Activated CD4-positive, alpha-beta T cell treated with anti-CD3 and anti-CD28 coated beads, Interleukin-2, amount 50 U/mL, for 1 hour (primary cell): ENCODE measurements around the gene SMOC2.
"Not testable (repeated sequence)": the region's sequence is repeated elsewhere in the genome, so short reads cannot be mapped to it uniquely, and the experiment has no call there.

Experiments used
- DNase-seq: peaks from one replicate; pipeline ENCODE4 v3.0.0-alpha.2; 2020

Gene SMOC2

GRCh38 chr6:168609026-168609685 lies 168.2 kb downstream of the SMOC2 start:
- DNase-seq: no peak

GRCh38 chr6:168609914-168610490 lies 169.0 kb downstream of the SMOC2 start:
- no peak for DNase-seq

- not testable (repeated sequence) for DNase-seq
Observed at GRCh38 chr6:168610966-168611365, 170.0 kb downstream of the SMOC2 start.

- DNase-seq: no peak
Observed at GRCh38 chr6:168611691-168612090, 170.7 kb downstream of the SMOC2 start.

GRCh38 chr6:168612586-168612985 lies 171.6 kb downstream of the SMOC2 start:
- DNase-seq: no peak

GRCh38 chr6:168615837-168616236 lies 174.9 kb downstream of the SMOC2 start:
- no peak for DNase-seq

- no peak for DNase-seq
Observed at GRCh38 chr6:168616816-168617765, 176.1 kb downstream of the SMOC2 start.

GRCh38 chr6:168618546-168619315 lies 177.7 kb downstream of the SMOC2 start:
- DNase-seq: no peak

GRCh38 chr6:168619560-168620314 lies 178.8 kb downstream of the SMOC2 start:
- DNase-seq: no peak

- DNase-seq: no peak
Observed at GRCh38 chr6:168620578-168620977, 179.6 kb downstream of the SMOC2 start.

GRCh38 chr6:168623736-168624135 lies 182.8 kb downstream of the SMOC2 start:
- DNase-seq: no peak

- DNase-seq: no peak
Observed at GRCh38 chr6:168624540-168624939, 183.6 kb downstream of the SMOC2 start.

GRCh38 chr6:168624948-168625347 lies 184.0 kb downstream of the SMOC2 start:
- DNase-seq: no peak

GRCh38 chr6:168625602-168626001 lies 184.6 kb downstream of the SMOC2 start:
- no peak for DNase-seq

- no peak for DNase-seq
Observed at GRCh38 chr6:168626046-168626602, 185.1 kb downstream of the SMOC2 start.

- DNase-seq: no peak
Observed at GRCh38 chr6:168627506-168628175, 186.7 kb downstream of the SMOC2 start.

GRCh38 chr6:168628176-168628553 lies 187.2 kb downstream of the SMOC2 start:
- no peak for DNase-seq

- no peak for DNase-seq
Observed at GRCh38 chr6:168628732-168629245, 187.8 kb downstream of the SMOC2 start.

- no peak for DNase-seq
Observed at GRCh38 chr6:168631564-168631963, 190.6 kb downstream of the SMOC2 start.

GRCh38 chr6:168632694-168633093 lies 191.7 kb downstream of the SMOC2 start:
- no peak for DNase-seq
